LNCaP clone FGC (cell line): ENCODE measurements around the gene ACSM5.

ENCODE experiments used
- DNase-seq: peaks from one replicate; pipeline ENCODE4 v3.0.0-alpha.2; 2011; ENCODE audit warnings: low read depth
- H3K4me3 ChIP-seq: 2 replicates; pipeline ENCODE4 v1.5.1; 2011; ENCODE audit warnings: mild to moderate bottlenecking, low read depth, low read length, control low read depth
- TF ChIP-seq, protein P1 (sequence below): IDR thresholded peaks from 2 replicates; pipeline ENCODE4 v1.5.1; 2012; ENCODE audit warnings: mild to moderate bottlenecking; ENCODE audit not compliant: control insufficient read depth, insufficient read depth; ENCODE audit errors: extremely low read depth

Gene ACSM5

GRCh38 chr16:20409398-20410120, at the start of gene ACSM5:
Gene ACSM5 (plus strand): TSS chr16:20409534. CDS start chr16:20411485, 1,951 bp downstream.
- TF ChIP-seq, protein P1, sequence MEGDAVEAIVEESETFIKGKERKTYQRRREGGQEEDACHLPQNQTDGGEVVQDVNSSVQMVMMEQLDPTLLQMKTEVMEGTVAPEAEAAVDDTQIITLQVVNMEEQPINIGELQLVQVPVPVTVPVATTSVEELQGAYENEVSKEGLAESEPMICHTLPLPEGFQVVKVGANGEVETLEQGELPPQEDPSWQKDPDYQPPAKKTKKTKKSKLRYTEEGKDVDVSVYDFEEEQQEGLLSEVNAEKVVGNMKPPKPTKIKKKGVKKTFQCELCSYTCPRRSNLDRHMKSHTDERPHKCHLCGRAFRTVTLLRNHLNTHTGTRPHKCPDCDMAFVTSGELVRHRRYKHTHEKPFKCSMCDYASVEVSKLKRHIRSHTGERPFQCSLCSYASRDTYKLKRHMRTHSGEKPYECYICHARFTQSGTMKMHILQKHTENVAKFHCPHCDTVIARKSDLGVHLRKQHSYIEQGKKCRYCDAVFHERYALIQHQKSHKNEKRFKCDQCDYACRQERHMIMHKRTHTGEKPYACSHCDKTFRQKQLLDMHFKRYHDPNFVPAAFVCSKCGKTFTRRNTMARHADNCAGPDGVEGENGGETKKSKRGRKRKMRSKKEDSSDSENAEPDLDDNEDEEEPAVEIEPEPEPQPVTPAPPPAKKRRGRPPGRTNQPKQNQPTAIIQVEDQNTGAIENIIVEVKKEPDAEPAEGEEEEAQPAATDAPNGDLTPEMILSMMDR = no peak
- H3K4me3 ChIP-seq = no peak within 1 kb of the TSS
- no peak for DNase-seq

DNA sequence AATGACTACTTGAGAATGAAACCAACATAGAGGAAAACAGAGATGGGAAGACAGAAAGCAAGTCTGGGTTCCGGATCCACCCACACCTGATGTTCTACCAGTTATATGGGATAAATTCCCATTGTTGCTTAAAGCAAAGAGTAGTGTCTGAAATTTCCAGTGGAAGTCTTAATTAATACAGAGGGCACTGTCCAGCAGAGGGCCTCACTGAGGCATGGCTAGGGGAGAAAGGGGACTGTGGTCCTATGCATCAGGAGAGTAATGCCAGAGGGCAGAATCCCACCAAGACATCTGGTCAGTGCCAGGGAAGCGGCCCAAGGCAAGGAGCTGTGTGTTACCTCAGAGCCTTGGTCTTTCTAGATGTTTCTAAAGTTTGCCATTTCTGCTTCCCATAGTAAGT, 49.3 kb upstream of the ACSM5 start:
- TF ChIP-seq, protein P1 = no peak
- H3K4me3 ChIP-seq = no peak overlapping the region
- no peak for DNase-seq

DNA sequence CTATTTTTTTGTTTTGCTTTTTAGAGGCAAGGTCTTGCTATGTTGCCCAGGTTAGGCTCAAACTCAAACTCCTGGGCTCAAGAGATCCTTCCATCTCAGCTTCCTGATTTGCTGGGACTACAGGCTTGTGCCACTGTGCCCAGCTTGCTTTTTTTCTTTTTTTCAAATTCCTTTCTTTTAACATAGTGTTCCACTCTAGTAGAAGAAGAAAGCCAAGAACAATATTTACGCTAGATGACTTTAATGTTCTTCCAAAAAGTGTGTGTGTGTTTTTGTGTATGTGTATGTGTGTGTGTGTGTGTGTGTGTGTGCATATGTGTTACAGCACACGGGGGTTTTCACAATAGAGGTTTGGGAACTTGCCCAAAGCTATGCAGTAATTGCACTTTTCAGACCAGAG, 46.1 kb upstream of the ACSM5 start:
- TF ChIP-seq, protein P1 = no peak
- DNase-seq = no peak
- H3K4me3 ChIP-seq = no peak overlapping the region

DNA sequence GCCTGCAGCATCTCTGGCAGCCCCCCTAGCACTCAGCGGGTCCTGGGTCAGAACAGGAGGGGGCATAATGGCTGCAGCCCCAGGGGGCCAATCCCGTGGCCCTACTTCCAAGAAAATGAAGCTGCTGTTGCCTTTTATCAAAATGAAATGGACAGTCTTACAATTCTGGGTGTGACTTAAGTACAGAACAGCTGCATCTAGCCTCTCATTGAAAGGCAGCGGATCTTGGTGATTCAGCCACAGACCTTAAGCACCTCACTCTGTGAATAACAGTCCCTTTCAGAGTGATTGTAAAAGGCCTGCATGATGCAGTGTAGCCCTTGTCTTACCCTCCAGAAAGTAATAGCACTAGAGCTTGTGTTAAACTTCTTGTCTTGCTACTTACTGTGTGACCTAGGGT, 45.3 kb upstream of the ACSM5 start:
- TF ChIP-seq, protein P1 = no peak
- no peak overlapping the region for H3K4me3 ChIP-seq
- no peak for DNase-seq

DNA sequence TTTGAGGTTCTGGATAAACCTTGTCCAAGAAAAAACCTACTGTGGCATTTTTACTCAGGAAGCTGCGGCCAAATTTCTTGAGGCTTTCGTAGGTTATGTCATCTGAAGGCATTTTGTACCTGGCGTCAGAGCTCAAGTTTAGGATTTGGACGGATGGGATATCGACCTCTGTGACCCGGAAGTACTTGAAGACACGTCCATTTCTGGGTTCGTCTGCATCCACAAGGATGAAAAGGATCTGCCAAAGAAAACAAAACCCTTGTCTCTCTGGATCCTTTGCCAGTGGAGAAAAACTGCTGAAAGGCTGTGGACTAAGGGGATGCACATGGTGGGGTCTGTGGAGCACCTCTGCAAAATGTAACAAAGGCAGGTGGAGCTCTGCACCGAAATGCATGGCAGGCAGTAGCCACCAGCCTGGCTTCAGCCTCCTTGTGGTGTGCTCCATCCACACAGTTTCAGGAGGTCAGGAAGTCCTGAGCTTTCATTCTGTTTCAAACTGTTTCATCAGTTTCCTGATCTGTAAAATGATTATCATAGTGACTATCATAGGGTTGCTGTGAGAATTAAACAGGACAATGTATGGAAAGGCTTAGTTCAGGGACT, 39.8 kb upstream of the ACSM5 start:
- DNase-seq = no peak
- TF ChIP-seq, protein P1 = no peak
- H3K4me3 ChIP-seq = no peak overlapping the region

DNA sequence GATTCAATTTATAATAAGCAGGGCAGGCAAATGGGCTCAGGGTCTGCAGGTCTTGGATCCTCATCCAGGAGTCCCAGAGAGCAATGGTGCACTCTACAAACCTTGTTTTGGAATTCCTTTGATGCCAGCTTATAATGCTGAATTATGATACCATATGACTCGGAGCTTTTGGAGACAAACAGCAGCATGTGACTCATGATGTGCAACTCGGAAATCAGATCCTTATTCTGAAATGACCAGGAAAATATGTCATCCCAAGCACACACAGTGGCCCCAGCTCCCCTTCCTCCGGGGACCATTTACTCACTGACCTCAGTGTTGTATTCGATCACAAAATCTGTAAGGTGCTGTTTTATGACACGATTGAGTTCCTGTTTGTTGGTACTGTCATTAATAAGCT, 36.6 kb upstream of the ACSM5 start:
- TF ChIP-seq, protein P1 = no peak
- DNase-seq = no peak
- H3K4me3 ChIP-seq = no peak overlapping the region

DNA sequence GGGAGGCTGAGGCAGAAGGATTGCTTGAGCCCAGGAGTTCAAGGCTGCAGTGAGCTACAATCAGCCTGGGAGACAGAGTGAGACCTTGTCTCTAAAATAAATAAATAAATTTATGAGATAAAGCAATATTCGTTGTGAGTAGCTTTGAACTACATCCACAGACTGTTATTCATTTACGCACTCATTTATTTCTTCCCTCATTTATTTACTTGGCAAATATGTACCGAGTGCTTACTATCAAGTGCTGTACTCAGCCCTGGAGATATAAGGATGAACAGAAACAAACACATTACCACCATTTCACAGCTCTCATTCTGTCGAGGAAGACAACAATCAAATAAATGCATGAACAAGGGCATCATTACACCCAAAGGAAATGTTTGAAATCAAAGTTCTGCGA, 32.2 kb upstream of the ACSM5 start:
- DNase-seq = no peak
- no peak overlapping the region for H3K4me3 ChIP-seq
- TF ChIP-seq, protein P1 = no peak
